Measurements from ENCODE around the gene FPGS.
A peak's percentile ranks its signal among the peaks of the same experiment; 100 is the strongest.
"Not testable (repeated sequence)": the region's sequence is repeated elsewhere in the genome, so short reads cannot be mapped to it uniquely, and the experiment has no call there.

Gene FPGS

GRCh38 chr9:127770905-127771569, 31.6 kb upstream of the FPGS start:
- peak; percentile 94 for DNase-seq (ENCODE audit: low spot score)

DNA sequence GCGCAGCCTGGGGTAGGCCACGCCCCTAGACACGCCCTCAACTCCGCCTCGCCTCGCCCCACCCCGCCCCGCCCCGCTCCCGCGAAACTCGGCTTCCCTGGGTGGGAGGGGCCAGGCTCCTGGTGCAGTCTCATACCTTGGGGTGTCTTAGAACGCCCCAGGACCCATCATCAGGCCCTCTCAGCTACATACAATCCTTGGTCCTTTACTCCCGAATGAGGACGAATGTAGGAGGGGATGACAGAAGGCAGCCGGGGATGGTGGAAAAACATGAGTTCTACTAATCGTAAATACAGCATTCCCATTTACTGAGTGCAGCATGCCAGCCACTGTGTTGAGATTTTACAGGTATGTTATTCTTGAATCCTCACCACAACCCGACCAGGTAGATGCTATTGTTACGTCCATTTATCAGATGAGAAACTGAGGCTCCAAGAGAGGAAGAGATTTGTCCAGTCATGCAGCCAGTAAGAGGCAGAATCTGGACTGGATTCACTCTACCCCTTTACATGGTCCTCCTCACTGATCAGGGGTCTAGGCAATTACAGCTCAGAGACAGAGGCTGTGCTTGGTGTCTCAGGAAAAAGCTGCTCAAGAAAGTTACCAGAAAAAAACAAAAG, 31.0 kb upstream of the FPGS start:
- DNase-seq (ENCODE audit: low spot score): no peak

DNA sequence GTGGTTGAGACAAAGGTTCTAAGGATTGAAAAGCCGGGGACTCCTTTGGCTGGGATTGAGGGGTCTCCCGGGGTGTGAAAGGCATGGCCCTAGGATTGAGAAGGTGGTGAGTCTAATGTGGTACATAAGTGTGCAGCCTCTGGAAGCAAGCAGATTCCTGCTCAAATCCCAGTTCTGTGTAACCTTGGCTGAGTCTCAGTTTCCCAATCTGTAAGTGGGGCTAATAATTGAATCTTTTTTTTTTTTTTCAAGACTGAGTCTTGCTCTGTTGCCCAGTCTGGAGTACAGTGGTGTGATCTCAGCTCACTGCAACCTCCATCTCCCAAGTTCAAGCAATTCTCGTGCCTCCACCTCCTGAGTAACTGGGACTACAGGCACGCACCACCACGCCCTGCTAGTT, 30.1 kb upstream of the FPGS start:
- no peak for DNase-seq (ENCODE audit: low spot score)

DNA sequence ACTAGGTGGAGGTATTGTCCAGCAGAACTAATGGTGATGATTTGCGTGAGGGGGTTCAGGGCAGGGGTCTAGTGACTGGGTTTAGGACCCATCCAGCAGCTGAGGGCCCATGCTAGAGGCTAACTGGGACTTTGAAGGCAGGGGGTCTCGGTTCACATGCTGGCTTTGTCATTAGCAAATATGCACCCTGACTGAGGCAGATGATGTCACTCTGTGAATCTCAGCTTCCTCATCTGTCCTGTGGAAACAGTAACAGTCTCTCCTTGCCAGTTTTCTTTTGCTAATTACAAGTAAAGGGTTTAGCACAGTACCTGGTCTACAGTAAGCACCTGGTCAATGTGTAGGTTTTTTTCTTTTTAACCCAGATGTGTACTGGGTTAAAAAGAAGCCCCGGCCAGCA, 29.4 kb upstream of the FPGS start:
- no peak for DNase-seq (ENCODE audit: low spot score)

DNA sequence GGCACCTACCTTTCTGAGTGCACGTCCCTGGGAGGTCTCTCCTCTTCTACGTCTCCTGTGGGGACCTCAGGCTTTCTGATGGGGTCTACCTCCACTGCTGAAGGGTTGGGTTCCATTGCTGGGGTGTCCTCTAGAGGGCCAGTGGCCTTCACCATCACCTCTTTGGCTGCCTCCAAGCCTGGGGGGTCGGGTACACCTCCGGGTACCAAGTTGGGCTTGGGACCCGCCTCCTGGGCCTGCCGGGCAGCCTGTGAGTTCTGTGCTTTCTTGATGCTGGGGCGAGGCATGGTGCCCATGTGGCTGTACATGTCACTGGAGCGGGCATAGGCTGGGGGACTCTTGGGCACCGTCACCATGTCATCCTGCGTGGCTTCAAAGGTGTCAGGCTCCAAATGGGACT, 28.7 kb upstream of the FPGS start:
- DNase-seq (ENCODE audit: low spot score): no peak

DNA sequence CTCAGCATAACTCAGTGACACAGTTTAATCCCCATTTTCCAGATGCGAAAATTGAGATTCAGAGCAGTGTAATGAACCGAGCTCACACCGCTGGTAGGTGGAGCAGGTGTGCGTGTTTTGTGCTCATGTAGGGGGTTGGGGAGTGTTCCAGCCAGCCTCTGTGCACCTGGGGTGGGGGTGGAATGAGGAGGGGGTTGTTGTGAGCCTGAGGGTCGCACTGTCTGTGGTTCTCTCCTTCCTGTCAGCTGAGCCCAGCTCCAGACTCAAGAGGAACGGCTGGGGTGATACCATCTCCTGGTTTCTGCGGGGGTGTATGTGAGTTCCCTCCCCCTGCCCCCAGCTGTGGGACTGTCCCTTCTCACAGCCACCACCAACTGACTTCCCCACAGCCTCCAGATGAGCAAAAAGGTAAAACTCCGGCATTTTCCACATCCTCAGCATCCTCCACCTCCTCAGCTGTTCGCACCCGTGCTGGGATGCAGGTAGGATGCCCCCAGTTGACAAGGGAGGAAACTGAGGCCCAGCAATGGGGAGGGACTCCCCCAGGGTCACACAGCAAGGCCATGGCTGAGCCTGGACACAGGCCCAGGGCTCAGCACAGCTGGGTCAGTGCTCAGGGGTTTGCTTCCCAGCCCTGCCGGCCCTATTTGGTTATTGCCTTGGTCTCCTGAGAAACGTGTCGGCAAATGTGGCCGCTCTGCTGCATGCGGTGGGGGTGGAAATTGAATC, 26.3 kb upstream of the FPGS start:
- peak; percentile 79 for DNase-seq (ENCODE audit: low spot score)

DNA sequence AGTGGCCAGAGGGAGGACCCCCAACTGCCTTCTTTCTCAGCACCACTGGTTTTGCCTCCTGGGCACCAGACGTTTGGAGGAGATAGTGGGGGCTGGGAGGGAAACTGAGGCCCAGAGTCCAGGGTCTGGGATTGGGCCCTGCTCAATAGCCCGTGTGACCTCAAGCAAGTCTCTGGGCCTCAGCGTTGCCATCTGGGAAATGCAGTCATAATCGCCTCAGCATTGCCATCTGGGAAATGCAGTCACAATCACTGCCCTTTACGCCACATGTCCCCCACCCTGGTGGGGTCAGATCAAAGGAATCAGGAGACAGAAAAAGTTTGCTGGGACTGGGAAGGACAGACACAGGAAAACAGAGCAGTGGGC, 25.8 kb upstream of the FPGS start:
- no peak for DNase-seq (ENCODE audit: low spot score)

- no peak for DNase-seq (ENCODE audit: low spot score)
Observed at GRCh38 chr9:127777368-127777980, 25.2 kb upstream of the FPGS start.

- DNase-seq (ENCODE audit: low spot score): peak; percentile 67
Observed at GRCh38 chr9:127778280-127779135, 24.2 kb upstream of the FPGS start, which contains the start of gene SH2D3C. Gene SH2D3C (minus strand): TSS chr9:127778666. CDS start chr9:127778627, 39 bp downstream.

- DNase-seq (ENCODE audit: low spot score): peak; percentile 74
Observed at GRCh38 chr9:127779136-127779981, 23.3 kb upstream of the FPGS start.

GRCh38 chr9:127780126-127780885, 22.4 kb upstream of the FPGS start:
- DNase-seq (ENCODE audit: low spot score): no peak

DNA sequence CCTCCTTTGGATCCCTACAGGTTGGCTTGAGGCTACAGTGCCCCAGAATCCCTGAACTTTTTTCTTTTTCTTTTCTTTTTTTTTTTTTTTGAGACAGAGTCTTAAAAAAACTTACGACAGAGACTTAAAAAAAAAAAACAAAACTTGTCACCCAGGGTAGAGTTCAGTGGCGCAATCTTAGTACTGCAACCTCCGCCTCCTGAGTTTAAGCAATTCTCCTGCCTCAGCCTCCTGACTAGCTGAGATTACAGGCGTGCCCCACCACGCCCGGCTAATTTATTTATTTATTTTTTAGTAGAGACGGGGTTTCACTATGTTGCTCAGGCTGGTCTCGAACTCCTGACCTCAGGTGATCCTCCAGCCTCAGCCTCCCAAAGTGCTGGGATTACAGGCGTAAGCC, 21.8 kb upstream of the FPGS start:
- not testable (repeated sequence) for DNase-seq (ENCODE audit: low spot score)

DNA sequence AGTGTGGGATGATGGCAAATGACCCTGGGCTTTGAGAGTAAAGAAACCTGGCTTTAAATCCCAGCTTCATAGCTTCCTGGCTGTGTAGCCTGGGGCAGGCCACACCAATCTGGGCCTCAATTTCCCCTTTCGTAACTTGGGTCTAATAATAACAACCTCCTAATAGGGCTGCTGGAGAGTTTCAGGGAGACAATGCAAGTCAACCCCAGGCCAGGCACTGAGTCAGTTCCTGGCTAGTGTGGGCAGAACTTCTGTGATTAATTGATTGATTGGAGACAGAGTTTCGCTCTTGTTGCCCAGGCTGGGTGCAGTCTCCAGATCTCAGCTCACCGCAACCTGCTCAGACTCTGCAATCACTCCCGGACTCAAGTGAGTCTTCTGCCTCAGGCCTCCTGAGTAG, 20.9 kb upstream of the FPGS start:
- DNase-seq (ENCODE audit: low spot score): no peak

GRCh38 chr9:127783111-127784008, 19.3 kb upstream of the FPGS start:
- peak; percentile 68 for DNase-seq (ENCODE audit: low spot score)

DNA sequence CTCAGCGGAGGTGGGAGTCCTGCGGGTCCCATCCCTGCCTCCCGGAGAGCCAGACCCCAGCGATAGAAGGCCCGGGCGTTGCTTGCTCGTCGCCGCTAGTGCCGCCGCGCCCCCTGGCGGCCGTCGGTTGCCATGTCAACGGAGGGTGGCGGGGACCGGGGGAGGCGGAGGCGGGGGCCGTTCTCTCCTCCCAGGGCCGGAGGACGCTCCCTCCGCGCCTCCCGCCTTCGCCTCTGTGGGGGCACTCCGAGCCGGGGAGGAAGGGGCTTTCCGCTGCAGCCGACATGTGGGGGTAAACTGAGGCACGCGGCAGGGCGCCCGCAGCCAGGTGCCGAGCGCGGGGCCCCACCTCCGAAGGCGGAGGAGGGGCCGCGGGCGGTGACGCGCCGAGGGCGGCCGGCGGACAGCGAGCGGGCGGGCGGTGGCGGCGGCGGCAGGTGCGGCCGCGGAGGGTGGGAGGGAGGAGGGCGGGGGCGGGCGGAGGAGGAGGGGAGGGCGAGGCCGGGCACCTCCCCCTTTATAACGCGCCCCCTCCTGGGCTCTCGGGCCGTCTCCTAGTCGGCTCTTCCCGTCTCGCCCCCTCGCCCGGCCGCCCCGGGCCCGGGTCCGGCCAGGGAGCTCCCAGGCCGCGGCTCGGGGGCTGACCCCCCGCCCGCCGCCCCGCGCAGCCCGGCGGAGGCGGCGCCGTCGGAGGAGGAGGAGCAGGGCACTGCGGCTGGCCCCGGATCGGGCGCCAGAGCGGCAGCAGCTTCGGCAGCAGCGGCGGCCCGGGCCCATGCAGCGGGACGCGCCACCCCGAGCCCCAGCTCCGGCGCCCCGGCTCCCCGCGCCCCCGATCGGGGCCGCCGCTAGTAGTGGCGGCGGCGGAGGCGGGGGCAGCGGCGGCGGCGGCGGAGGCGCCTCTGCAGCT, 17.4 kb upstream of the FPGS start:
- DNase-seq (ENCODE audit: low spot score): peak; percentile 92

DNA sequence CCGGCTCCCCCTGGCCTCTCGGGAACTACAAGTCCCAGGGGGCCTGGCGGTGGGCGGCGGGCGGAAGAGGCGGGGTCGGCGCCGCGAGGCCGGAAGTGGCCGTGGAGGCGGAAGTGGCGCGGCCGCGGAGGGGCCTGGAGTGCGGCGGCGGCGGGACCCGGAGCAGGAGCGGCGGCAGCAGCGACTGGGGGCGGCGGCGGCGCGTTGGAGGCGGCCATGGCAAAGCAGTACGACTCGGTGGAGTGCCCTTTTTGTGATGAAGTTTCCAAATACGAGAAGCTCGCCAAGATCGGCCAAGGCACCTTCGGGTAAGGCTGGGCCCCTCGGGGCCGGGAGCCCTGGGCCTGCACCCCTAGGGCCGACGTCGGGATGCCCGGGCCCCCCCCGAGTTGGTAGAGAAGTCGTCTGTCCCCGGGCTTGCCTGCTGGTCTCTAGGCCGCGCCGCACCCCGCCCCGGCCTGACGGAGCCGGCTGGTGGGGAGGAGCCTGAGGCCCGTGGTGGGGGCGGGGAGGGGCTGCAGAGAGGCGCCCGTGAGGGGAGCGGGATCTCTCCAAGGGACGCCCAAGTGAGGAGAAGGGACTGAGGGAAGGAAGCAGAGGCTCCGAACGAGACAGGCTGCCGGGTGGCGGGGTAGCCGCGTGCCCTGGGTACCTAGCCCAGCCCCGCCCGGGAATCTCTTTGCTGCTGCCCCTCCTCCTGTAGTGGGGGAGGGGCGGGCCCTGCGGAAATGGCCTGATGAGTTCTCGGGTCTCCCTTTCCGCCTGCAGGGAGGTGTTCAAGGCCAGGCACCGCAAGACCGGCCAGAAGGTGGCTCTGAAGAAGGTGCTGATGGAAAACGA, 16.5 kb upstream of the FPGS start, which contains the start of gene CDK9:
Gene CDK9, plus strand, starts transcription at position 102 of the 840 bp plus-strand sequence. Its CDS starts 115 bp downstream, at position 217.
- DNase-seq (ENCODE audit: low spot score): peak; percentile 93

GRCh38 chr9:127786773-127787104, 15.9 kb upstream of the FPGS start:
- DNase-seq (ENCODE audit: low spot score): no peak
